ENCODE data around the gene CPNE8.

- no peak for TF ChIP-seq CTCF (conservative IDR thresholded peaks at IDR 0.05; ENCODE audit: low read length)
- TF ChIP-seq EZH2phosphoT487 (IDR thresholded peaks at IDR 0.05; ENCODE audit: borderline replicate concordance, low read depth, low read length) = no peak
Measured at GRCh38 chr12:38934078-38934584, 28.7 kb upstream of the CPNE8 start.

Measured in OCI-LY7 (cell line).